Calu3 (cell line): ENCODE results near the gene GABRE. TPM values are rescaled to one million over a fixed set of nuclear protein-coding genes. Genes with fewer than 3 reads are reported as not detected.

Experiments
- BruUV-seq: library from RNA; stranded (reverse); fragments of 400-500 nt; replicated peaks from 2 replicates; lab custom pipeline; 2021; lab: Mats Ljungman, UMichigan
- CTCF ChIA-PET: fragments of 300-600 bp; sonication (Branson Sonifier 250); formaldehyde crosslinking; loops from one replicate; lab custom pipeline; 2022; ENCODE audit warnings: antibody characterized with exemption; lab: Charles Lee
- DNase-seq: peaks from one replicate; pipeline ENCODE4 v3.0.0; 2022
- H3K27ac Mint-ChIP-seq: one replicate; pipeline ENCODE4 v1.8.0; 2022; ENCODE audit warnings: mixed read lengths; ENCODE audit not compliant: unreplicated experiment
- H3K27me3 Mint-ChIP-seq: one replicate; pipeline ENCODE4 v1.8.0; 2022; ENCODE audit warnings: mixed read lengths; ENCODE audit not compliant: unreplicated experiment
- H3K36me3 Mint-ChIP-seq: one replicate; pipeline ENCODE4 v1.8.0; 2022; ENCODE audit warnings: mild to moderate bottlenecking, moderate library complexity, mixed read lengths; ENCODE audit not compliant: insufficient read depth, unreplicated experiment
- H3K4me1 Mint-ChIP-seq: one replicate; pipeline ENCODE4 v1.8.0; 2022; ENCODE audit warnings: mild to moderate bottlenecking, low read depth, mixed read lengths; ENCODE audit not compliant: unreplicated experiment
- H3K4me3 Mint-ChIP-seq: one replicate; pipeline ENCODE4 v1.8.0; 2022; ENCODE audit warnings: mild to moderate bottlenecking, low read depth, moderate library complexity, mixed read lengths; ENCODE audit not compliant: unreplicated experiment
- H3K9me3 Mint-ChIP-seq: one replicate; pipeline ENCODE4 v1.8.0; 2022; ENCODE audit warnings: low read depth, mixed read lengths; ENCODE audit not compliant: unreplicated experiment
- intact Hi-C: fragments of 100-400 bp; cut with micrococcal nuclease; formaldehyde crosslinking; loops from one replicate; pipeline ENCODE4 v1.10.0; 2022; ENCODE audit not compliant: unreplicated experiment
- total RNA-seq: library from RNA; stranded (reverse); gene quantifications from 2 replicates; pipeline ENCODE4 v1.2.3, GENCODE V29; 2022
- TF ChIP-seq, protein P1 (sequence below): fragments of 200-600 bp; IDR thresholded peaks from one replicate; pipeline ENCODE4 v1.8.0; 2022; ENCODE audit warnings: antibody characterized with exemption; ENCODE audit not compliant: unreplicated experiment

GABRE gene
- total RNA-seq, 1 experiment from 2014 or later: 71.9 TPM

DNA sequence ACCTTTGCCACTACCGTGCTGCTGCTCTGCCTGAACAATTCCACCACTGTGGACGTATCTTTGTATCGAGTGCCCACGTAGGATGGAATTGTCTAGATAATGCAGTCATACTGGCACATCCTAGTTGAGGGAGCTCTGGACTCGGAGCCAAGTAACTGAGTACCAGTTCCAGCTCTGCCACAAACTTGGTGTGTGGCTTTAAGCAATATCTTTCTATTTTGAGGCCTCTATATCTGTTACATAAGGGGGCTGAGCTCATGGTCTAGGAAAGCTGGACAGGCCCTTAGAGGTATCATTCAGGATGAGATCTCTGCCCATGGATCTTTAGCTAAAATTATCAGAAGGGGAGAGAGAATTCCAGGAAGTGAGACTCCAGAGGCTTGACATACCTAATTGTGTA is 12.4 kb downstream of the GABRE start:
- H3K27ac Mint-ChIP-seq: no peak overlapping the region
- H3K4me1 Mint-ChIP-seq: no peaks in the 10 kb centered on the region
- H3K9me3 Mint-ChIP-seq: peaks cover 2% of the 10 kb centered on the region
- intact Hi-C loops: loop anchor here (10.0 kb wide), 1 partner anchor 853 kb away; no protein-coding TSS in a partner anchor
- no peak overlapping the region for H3K4me3 Mint-ChIP-seq
- H3K36me3 Mint-ChIP-seq: peaks cover 18% of the 10 kb centered on the region
- TF ChIP-seq, protein P1, sequence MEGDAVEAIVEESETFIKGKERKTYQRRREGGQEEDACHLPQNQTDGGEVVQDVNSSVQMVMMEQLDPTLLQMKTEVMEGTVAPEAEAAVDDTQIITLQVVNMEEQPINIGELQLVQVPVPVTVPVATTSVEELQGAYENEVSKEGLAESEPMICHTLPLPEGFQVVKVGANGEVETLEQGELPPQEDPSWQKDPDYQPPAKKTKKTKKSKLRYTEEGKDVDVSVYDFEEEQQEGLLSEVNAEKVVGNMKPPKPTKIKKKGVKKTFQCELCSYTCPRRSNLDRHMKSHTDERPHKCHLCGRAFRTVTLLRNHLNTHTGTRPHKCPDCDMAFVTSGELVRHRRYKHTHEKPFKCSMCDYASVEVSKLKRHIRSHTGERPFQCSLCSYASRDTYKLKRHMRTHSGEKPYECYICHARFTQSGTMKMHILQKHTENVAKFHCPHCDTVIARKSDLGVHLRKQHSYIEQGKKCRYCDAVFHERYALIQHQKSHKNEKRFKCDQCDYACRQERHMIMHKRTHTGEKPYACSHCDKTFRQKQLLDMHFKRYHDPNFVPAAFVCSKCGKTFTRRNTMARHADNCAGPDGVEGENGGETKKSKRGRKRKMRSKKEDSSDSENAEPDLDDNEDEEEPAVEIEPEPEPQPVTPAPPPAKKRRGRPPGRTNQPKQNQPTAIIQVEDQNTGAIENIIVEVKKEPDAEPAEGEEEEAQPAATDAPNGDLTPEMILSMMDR: no peak
- no peaks in the 10 kb centered on the region for H3K27me3 Mint-ChIP-seq
- CTCF ChIA-PET: no interaction called here
- no peak for DNase-seq
- no TSS peak for BruUV-seq

- Mint-ChIP-seq H3K27me3 (no peaks in the 10 kb centered on the region), H3K4me3 (no peak overlapping the region), H3K4me1 (no peaks in the 10 kb centered on the region), H3K9me3 (peaks cover 2% of the 10 kb centered on the region), H3K27ac (no peak overlapping the region), H3K36me3 (peaks cover 18% of the 10 kb centered on the region)
- TF ChIP-seq, protein P1: no peak
- no peak for DNase-seq
- intact Hi-C loops: no loop called here
- CTCF ChIA-PET: no interaction called here
- BruUV-seq: no TSS peak
These were observed 16.4 kb downstream of the GABRE start for GRCh38 chrX:151958101-151958500.

GRCh38 chrX:151954730-151955129 is 19.7 kb downstream of the GABRE start:
- CTCF ChIA-PET: no interaction called here
- TF ChIP-seq, protein P1: no peak
- DNase-seq: no peak
- H3K27ac Mint-ChIP-seq: no peak overlapping the region
- no peak overlapping the region for H3K4me3 Mint-ChIP-seq
- intact Hi-C loops: no loop called here
- no peaks in the 10 kb centered on the region for H3K27me3 Mint-ChIP-seq
- BruUV-seq: no TSS peak
- no peaks in the 10 kb centered on the region for H3K4me1 Mint-ChIP-seq
- no peaks in the 10 kb centered on the region for H3K9me3 Mint-ChIP-seq
- peaks cover 7% of the 10 kb centered on the region for H3K36me3 Mint-ChIP-seq

DNA sequence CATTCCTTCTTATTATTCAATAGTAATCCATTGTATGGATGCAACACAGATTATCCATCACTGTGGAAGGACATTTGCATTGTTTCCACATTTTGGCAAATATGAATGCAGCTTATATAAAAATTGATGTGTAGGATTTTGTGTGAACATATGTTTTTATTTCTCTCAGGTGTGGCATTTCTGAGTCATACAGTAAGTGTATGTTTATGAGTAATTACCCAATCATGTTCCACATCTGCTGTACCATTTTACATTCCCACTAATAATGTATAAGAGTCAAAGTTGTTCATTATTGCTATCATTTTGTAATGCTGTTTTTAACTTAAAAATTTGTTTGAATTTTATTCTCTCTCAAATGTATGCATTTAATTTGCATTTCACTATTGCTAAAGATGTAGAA is 36.3 kb downstream of the GABRE start:
- no TSS peak for BruUV-seq
- Mint-ChIP-seq H3K27me3 (no peaks in the 10 kb centered on the region), H3K4me3 (no peak overlapping the region), H3K36me3 (no peaks in the 10 kb centered on the region), H3K9me3 (no peaks in the 10 kb centered on the region), H3K4me1 (no peaks in the 10 kb centered on the region), H3K27ac (no peak overlapping the region)
- CTCF ChIA-PET: no interaction called here
- intact Hi-C loops: no loop called here
- no peak for DNase-seq
- TF ChIP-seq, protein P1: no peak
